Keratinocyte (primary cell): Measurements from ENCODE around the gene SLC35D3.

ENCODE experiments used
- EZH2 ChIP-seq: IDR thresholded peaks from one replicate; pipeline ENCODE4 v1.6.1; 2012; ENCODE audit warnings: inconsistent platforms, mild to moderate bottlenecking, low read length, moderate library complexity
- TF ChIP-seq, protein P1 (sequence below), 3 experiments: IDR thresholded peaks in 1 of 3; conservative IDR thresholded peaks in 1 of 3; optimal IDR thresholded peaks in 1 of 3; 2 replicates in 2 of 3; 3 replicates in 1 of 3; pipeline versions ENCODE3 to v1.5.1; 2011; ENCODE audit warnings: low read length in 3 of 3, mild to moderate bottlenecking in 3 of 3, moderate library complexity in 2 of 3, control low read depth in 1 of 3, inconsistent platforms in 1 of 3; ENCODE audit not compliant: insufficient read depth in 2 of 3; ENCODE audit errors: extremely low read depth in 1 of 3

DNA sequence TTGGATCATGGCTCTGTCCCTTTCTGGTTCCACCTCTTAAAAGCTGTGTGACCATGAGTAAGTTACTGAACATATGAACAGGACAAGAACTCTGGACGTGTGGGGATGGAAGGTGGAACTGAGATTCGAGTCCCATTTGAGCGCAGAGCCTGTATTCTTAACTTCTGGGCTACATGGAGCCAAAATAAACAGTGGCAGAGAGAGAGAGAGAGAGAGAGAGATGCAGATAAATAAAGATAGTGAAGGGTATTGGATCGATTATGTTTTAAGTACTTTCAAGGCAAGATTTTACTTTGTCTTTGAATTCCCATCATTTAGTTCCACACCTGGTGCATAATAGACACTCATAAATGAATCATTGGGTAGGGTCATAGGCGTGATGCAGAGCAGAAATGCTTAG, 39.7 kb downstream of the SLC35D3 start:
- TF ChIP-seq, protein P1, sequence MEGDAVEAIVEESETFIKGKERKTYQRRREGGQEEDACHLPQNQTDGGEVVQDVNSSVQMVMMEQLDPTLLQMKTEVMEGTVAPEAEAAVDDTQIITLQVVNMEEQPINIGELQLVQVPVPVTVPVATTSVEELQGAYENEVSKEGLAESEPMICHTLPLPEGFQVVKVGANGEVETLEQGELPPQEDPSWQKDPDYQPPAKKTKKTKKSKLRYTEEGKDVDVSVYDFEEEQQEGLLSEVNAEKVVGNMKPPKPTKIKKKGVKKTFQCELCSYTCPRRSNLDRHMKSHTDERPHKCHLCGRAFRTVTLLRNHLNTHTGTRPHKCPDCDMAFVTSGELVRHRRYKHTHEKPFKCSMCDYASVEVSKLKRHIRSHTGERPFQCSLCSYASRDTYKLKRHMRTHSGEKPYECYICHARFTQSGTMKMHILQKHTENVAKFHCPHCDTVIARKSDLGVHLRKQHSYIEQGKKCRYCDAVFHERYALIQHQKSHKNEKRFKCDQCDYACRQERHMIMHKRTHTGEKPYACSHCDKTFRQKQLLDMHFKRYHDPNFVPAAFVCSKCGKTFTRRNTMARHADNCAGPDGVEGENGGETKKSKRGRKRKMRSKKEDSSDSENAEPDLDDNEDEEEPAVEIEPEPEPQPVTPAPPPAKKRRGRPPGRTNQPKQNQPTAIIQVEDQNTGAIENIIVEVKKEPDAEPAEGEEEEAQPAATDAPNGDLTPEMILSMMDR (optimal IDR thresholded peaks at IDR 0.05 in 1 of 3, IDR thresholded peaks at IDR 0.05 in 1 of 3, conservative IDR thresholded peaks at IDR 0.05 in 1 of 3; ENCODE audit: extremely low read depth in 1 of 3, insufficient read depth in 2 of 3, low read length in 3 of 3): no peak
- TF ChIP-seq EZH2: no peak
